Neural crest cell (in vitro differentiated cells): ENCODE data around the gene P3H1. TPM values are rescaled to one million over a fixed set of nuclear protein-coding genes. Genes with fewer than 3 reads are reported as not detected.
A peak's percentile ranks its signal among the peaks of the same experiment; 100 is the strongest.

Experiments used
- DNase-seq: peaks from one replicate; pipeline ENCODE4 v3.0.0; 2021; ENCODE audit warnings: low read depth, mixed read lengths, low spot score
- H3K27ac Mint-ChIP-seq: one replicate; pipeline ENCODE4 v1.8.0; 2021; ENCODE audit warnings: mild to moderate bottlenecking, mixed read lengths; ENCODE audit not compliant: unreplicated experiment
- H3K27me3 Mint-ChIP-seq: 2 replicates; pipeline ENCODE4 v1.8.0; 2021; ENCODE audit warnings: low read depth, mild to moderate bottlenecking, mixed read lengths
- H3K36me3 Mint-ChIP-seq: 2 replicates; pipeline ENCODE4 v1.8.0; 2021; ENCODE audit warnings: low read depth, mild to moderate bottlenecking, mixed read lengths
- H3K4me1 Mint-ChIP-seq: 2 replicates; pipeline ENCODE4 v1.8.0; 2021; ENCODE audit warnings: mixed read lengths
- H3K4me3 Mint-ChIP-seq: one replicate; pipeline ENCODE4 v1.8.0; 2021; ENCODE audit warnings: mild to moderate bottlenecking, mixed read lengths
- H3K9me3 Mint-ChIP-seq: 2 replicates; pipeline ENCODE4 v1.8.0; 2021; ENCODE audit warnings: mixed read lengths
- total RNA-seq: library from RNA; stranded (reverse); gene quantifications from 2 replicates; pipeline ENCODE4 v1.2.1, GENCODE V29; 2021
- TF ChIP-seq, protein P1 (sequence below): fragments of 200-600 bp; sonication (generic); conservative IDR thresholded peaks from 2 replicates; pipeline ENCODE4 v1.5.0; 2021; ENCODE audit warnings: antibody characterized with exemption, mild to moderate bottlenecking

Gene P3H1
- total RNA-seq, 1 donor from 2014 or later = 88.6 TPM

DNA sequence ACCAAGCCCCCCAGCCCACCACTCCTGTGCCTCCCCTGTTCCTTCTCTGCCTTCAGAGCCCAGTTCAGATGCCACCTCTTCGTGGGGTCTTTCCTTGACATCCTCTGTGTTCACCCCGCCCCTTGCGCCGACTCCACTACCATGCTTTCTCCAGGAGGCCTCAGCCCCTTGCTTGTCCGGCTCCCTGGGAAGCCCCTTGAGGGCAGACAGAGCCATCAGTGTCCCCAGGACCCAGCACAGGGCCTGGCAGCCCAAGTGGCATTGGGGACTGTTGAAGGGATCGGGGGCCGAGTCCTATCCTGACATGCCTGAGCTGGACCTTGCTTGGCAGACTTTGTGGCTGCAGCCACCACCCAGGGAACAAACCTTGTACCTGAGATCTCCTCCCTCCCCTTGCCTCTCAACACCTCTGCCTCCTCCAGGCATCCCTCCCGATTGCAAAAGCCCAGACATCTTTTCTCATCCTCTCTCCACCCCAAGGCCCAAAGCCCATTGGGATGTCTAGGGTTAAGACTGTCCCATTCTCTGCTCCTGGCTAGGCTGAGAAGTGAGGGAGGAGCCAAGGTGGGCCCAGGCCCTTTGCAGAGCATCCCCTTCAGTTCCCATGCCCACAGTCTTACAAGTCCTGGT lies 30.1 kb downstream of the P3H1 start:
- no peak overlapping the region for H3K27ac Mint-ChIP-seq
- H3K36me3 Mint-ChIP-seq = no peaks in the 10 kb centered on the region
- no peaks in the 10 kb centered on the region for H3K9me3 Mint-ChIP-seq
- no peak for DNase-seq
- H3K4me1 Mint-ChIP-seq = peaks cover 14% of the 10 kb centered on the region
- no peak overlapping the region for H3K4me3 Mint-ChIP-seq
- no peaks in the 10 kb centered on the region for H3K27me3 Mint-ChIP-seq
- TF ChIP-seq, protein P1, sequence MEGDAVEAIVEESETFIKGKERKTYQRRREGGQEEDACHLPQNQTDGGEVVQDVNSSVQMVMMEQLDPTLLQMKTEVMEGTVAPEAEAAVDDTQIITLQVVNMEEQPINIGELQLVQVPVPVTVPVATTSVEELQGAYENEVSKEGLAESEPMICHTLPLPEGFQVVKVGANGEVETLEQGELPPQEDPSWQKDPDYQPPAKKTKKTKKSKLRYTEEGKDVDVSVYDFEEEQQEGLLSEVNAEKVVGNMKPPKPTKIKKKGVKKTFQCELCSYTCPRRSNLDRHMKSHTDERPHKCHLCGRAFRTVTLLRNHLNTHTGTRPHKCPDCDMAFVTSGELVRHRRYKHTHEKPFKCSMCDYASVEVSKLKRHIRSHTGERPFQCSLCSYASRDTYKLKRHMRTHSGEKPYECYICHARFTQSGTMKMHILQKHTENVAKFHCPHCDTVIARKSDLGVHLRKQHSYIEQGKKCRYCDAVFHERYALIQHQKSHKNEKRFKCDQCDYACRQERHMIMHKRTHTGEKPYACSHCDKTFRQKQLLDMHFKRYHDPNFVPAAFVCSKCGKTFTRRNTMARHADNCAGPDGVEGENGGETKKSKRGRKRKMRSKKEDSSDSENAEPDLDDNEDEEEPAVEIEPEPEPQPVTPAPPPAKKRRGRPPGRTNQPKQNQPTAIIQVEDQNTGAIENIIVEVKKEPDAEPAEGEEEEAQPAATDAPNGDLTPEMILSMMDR = no peak

DNA sequence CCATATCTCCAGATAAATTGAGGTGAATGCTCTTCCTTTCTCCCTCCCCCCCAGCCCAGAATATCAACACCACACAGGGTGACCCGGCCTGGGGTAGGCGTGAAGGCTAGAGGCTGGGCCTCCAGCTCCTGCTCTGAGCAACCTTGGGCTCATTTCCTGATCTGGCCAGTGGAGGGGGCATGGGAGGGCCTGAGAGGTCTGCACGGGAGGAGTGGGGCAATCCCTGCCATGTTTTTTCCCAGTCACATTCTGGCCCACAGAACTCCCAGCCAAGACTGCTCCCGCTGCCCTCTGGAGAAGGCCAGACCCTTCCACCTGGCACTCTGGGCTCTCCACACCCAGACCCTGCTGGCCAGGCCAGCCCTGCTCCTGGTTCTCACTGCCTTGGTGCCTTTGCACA lies 30.7 kb downstream of the P3H1 start:
- H3K9me3 Mint-ChIP-seq = no peaks in the 10 kb centered on the region
- H3K36me3 Mint-ChIP-seq = no peaks in the 10 kb centered on the region
- DNase-seq = no peak
- TF ChIP-seq, protein P1 = peak; percentile 37
- H3K27me3 Mint-ChIP-seq = no peaks in the 10 kb centered on the region
- peaks cover 14% of the 10 kb centered on the region for H3K4me1 Mint-ChIP-seq
- no peak overlapping the region for H3K27ac Mint-ChIP-seq
- no peak overlapping the region for H3K4me3 Mint-ChIP-seq

DNA sequence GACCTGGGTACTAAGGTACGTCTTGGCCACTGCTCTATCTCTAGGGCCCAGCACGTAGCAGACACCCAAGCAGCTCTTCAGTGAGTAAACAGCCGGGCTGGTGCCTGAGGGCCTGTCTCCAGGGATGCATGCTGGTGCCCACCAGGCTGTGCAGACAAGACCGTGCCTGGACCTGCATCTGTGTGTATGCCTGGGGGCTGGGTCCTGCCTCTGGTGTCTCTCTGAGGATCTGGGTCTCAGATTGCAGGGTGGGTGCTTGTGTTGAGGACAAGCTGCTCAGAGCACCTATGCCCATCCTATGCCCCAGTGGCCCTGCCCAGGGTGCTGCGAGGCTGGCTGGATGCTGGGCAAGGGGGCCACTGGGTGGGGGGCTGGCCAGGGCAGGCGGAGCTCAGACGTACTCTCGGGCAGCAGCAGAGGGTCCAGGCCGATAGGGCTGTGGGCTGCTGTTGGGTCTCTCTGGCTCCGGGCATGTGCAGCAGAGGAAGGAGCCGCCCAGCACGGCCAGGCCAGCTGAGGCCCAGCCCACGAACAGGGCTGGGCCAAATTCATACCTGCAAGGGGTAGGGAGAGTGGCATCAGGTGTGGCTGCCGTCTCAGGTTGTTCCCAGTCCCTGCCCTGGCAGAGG lies 31.2 kb downstream of the P3H1 start:
- Mint-ChIP-seq H3K4me1 (peaks cover 10% of the 10 kb centered on the region), H3K9me3 (no peaks in the 10 kb centered on the region), H3K27ac (no peak overlapping the region), H3K36me3 (no peaks in the 10 kb centered on the region), H3K4me3 (no peak overlapping the region), H3K27me3 (no peaks in the 10 kb centered on the region)
- DNase-seq = no peak
- TF ChIP-seq, protein P1 = no peak

DNA sequence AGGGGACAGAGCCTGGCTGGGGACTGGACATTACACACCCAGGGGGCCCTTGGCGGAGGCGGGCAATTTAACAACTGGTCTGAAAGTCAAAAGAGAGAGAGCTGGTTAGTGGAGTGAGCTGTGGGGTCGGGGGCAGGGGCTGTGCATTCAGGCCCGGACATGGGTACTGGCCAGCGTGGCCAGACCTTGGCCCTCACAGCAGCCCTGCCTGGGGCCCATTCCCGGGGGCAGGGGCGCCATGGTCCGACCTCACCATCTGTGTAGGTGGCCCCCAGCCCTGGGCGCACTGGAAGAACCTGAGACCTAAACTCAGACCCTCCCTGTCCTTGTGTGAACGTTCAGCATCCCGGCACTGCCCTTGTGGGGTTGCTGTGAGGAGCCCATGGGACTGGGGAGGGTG lies 31.8 kb downstream of the P3H1 start:
- no peak for DNase-seq
- H3K4me3 Mint-ChIP-seq = no peak overlapping the region
- no peaks in the 10 kb centered on the region for H3K36me3 Mint-ChIP-seq
- no peaks in the 10 kb centered on the region for H3K9me3 Mint-ChIP-seq
- peak overlapping the region; percentile 50 for H3K27ac Mint-ChIP-seq
- H3K4me1 Mint-ChIP-seq = peaks cover 6% of the 10 kb centered on the region
- no peaks in the 10 kb centered on the region for H3K27me3 Mint-ChIP-seq
- TF ChIP-seq, protein P1 = no peak

DNA sequence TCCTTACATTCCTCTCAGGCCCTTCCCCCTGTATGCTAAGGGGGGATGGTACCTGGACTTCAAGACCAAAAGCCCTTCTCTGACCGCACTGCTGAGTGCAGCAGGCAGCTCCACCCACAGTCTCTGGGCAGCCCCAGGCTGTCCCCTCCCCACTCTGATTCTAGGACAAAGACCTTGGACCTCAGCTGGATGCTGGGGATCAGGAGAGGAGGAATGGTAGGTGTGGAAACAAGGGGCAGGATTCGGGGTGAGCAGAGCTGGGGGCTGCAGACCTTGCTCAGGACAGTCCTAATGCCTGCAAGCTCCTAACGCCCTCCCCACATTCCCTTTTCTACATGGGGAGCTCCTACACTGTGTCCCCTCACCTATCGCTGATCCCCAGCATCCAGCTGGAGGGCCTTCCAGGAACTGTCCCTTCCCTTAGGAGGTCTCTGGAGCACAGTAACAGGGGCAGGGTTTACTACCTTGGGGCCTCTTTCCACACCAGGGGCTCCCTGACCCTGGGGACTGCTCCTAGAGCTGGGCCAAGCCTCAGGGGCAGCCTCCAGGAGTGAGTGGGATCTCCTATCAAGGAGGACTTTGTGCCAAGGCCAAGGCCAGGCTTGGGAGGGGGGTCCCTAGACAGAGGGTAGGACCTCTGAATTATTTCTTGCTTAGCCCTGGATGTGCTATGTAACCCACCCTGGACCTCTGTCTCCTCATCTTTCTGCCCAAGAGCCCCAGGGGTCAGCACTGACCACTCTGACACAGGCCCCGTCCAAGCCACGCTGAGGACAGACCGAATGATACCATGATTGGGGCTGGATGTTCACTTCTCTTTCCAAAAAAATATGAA lies 32.4 kb downstream of the P3H1 start:
- TF ChIP-seq, protein P1 = no peak
- Mint-ChIP-seq H3K9me3 (no peaks in the 10 kb centered on the region), H3K4me1 (peaks cover 4% of the 10 kb centered on the region), H3K27ac (peak overlapping the region; percentile 50), H3K27me3 (no peaks in the 10 kb centered on the region), H3K4me3 (no peak overlapping the region), H3K36me3 (no peaks in the 10 kb centered on the region)
- no peak for DNase-seq
